ENCODE results near the gene OSBPL6.

DNA sequence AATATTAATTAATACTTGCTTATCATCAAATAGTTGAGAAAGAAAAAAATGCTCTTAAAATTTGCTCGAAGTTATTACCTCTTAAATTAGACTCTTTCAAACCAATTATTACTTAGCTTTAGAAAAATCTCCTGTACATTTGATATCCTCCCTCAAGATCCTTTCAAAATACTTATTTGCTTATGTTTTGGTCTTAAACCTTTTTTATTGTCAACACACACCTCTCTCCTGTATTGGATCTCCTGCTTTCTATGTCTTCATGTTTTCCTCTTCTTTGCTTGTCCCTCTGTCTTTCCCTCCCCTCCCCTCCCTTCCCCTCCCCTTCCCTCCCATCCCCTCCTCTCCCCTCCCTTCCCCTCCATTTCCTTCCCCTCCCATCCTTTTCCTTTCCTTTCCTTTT is 14.0 kb downstream of the OSBPL6 start:
- TF ChIP-seq, protein P1, sequence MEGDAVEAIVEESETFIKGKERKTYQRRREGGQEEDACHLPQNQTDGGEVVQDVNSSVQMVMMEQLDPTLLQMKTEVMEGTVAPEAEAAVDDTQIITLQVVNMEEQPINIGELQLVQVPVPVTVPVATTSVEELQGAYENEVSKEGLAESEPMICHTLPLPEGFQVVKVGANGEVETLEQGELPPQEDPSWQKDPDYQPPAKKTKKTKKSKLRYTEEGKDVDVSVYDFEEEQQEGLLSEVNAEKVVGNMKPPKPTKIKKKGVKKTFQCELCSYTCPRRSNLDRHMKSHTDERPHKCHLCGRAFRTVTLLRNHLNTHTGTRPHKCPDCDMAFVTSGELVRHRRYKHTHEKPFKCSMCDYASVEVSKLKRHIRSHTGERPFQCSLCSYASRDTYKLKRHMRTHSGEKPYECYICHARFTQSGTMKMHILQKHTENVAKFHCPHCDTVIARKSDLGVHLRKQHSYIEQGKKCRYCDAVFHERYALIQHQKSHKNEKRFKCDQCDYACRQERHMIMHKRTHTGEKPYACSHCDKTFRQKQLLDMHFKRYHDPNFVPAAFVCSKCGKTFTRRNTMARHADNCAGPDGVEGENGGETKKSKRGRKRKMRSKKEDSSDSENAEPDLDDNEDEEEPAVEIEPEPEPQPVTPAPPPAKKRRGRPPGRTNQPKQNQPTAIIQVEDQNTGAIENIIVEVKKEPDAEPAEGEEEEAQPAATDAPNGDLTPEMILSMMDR (IDR thresholded peaks at IDR 0.05; ENCODE audit: poor library complexity, severe bottlenecking), result no peak
- TF ChIP-seq RAD21 (conservative IDR thresholded peaks at IDR 0.05) (no peak), EP300 (conservative IDR thresholded peaks at IDR 0.05; ENCODE audit: poor library complexity, severe bottlenecking) (no peak)
